HG02973 (cell line): ENCODE data around the gene RECQL5.

ENCODE experiments used
- ATAC-seq: cut with Tn5 transposase; IDR thresholded peaks from one replicate; pipeline ENCODE4 v1.9.1; 2021; ENCODE audit warnings: moderate library complexity; ENCODE audit not compliant: unreplicated experiment

The RECQL5 gene

GRCh38 chr17:75666959-75667790, at the start of gene RECQL5, which contains the start of gene SAP30BP:
TSS of gene RECQL5 (minus strand) at chr17:75667154. CDS start at chr17:75666557, 597 bp downstream.
TSS of gene SAP30BP (plus strand) at chr17:75667338. CDS start at chr17:75667373, 35 bp downstream.
- peak; percentile 65 for ATAC-seq

GRCh38 chr17:75712446-75712845, 45.5 kb upstream of the RECQL5 start:
- ATAC-seq: no peak

- no peak for ATAC-seq
These were observed 40.2 kb upstream of the RECQL5 start for GRCh38 chr17:75707079-75707571.

GRCh38 chr17:75706042-75706728, 39.2 kb upstream of the RECQL5 start:
- ATAC-seq: no peak

- ATAC-seq: no peak
These were observed 38.3 kb upstream of the RECQL5 start for GRCh38 chr17:75704963-75705875.

GRCh38 chr17:75703591-75703990, 36.6 kb upstream of the RECQL5 start:
- no peak for ATAC-seq

GRCh38 chr17:75703191-75703590, 36.2 kb upstream of the RECQL5 start:
- ATAC-seq: no peak

- ATAC-seq: no peak
These were observed 34.3 kb upstream of the RECQL5 start for GRCh38 chr17:75701288-75701687.

GRCh38 chr17:75698659-75699058, 31.7 kb upstream of the RECQL5 start:
- ATAC-seq: no peak

GRCh38 chr17:75697651-75698291, 30.8 kb upstream of the RECQL5 start:
- no peak for ATAC-seq

GRCh38 chr17:75695830-75696271, 28.9 kb upstream of the RECQL5 start:
- no peak for ATAC-seq

- no peak for ATAC-seq
These were observed 28.3 kb upstream of the RECQL5 start for GRCh38 chr17:75695141-75695829.

GRCh38 chr17:75694536-75694935, 27.6 kb upstream of the RECQL5 start:
- no peak for ATAC-seq

GRCh38 chr17:75693500-75694481, 26.8 kb upstream of the RECQL5 start:
- no peak for ATAC-seq

GRCh38 chr17:75692976-75693375, 26.0 kb upstream of the RECQL5 start:
- ATAC-seq: no peak

GRCh38 chr17:75691801-75692626, 25.1 kb upstream of the RECQL5 start:
- ATAC-seq: no peak

GRCh38 chr17:75691371-75691791, 24.4 kb upstream of the RECQL5 start:
- ATAC-seq: no peak

- ATAC-seq: no peak
These were observed 22.5 kb upstream of the RECQL5 start for GRCh38 chr17:75689441-75689873.
